ENCODE results near the gene NSMCE4A. TPM values are rescaled to one million over a fixed set of nuclear protein-coding genes. Genes with fewer than 3 reads are reported as not detected.
"Not testable (repeated sequence)": the region's sequence is repeated elsewhere in the genome, so short reads cannot be mapped to it uniquely, and the experiment has no call there.

Gene NSMCE4A
- polyA plus RNA-seq, 4 donors: 55.8 to 79.2 (median 63.8) TPM

DNA sequence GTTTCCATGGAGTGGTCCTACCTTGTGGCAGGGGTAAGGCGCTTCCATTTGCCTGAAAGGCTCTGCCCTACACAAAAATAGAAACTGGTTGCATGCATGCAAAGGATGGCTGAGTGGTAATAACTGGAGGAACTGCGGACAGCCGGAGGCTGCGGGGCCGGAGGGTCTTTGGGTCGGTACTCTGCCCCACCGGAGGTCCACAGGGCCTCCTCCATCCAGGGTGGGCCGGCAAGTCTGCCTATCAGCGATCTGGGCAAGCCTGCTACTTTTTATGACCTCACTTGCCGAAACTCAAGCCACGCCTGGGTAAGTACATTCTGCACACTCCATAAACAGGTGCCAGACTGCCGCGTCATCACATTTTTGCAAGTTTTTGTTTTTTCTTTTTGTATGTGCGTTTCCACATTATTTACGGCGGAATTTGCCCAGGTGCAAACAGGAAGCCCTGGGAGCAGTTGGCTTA, 44.0 kb upstream of the NSMCE4A start:
- H3K4me1 ChIP-seq (ENCODE audit: control insufficient read depth in 3 of 3, insufficient read depth in 2 of 3, low read depth in 1 of 3, low read length in 2 of 3): peaks cover 0 to 27% (median 4%) of the 10 kb centered on the region in 3 donors
- 15 to 60% (median 31%) methylated on average over 15 to 16 of the region's 16 CpGs for WGBS, 3 donors
- DNase-seq: peak; percentile 86 to 89
- peaks cover 0 to 8% (median 0%) of the 10 kb centered on the region in 3 donors for H3K36me3 ChIP-seq (ENCODE audit: control insufficient read depth in 3 of 3, insufficient read depth in 2 of 3, low read depth in 1 of 3, low read length in 3 of 3)
- no peaks in the 10 kb centered on the region for H3K27me3 ChIP-seq (ENCODE audit: control insufficient read depth in 3 of 3, insufficient read depth in 3 of 3, low read length in 3 of 3)
- H3K27ac ChIP-seq (ENCODE audit: low read depth in 1 of 3, low read length in 2 of 3): peak overlapping the region; percentile 69 to 94 (median 93)
- H3K9me3 ChIP-seq (ENCODE audit: control insufficient read depth in 2 of 2, insufficient read depth in 1 of 2, low read depth in 1 of 2, low read length in 1 of 2): no peaks in the 10 kb centered on the region
- H3K4me3 ChIP-seq (ENCODE audit: low read depth in 1 of 3, low read length in 3 of 3): peak overlapping the region in 2 of 3 donors; percentile 27 to 46
- no peak for FAIRE-seq

DNA sequence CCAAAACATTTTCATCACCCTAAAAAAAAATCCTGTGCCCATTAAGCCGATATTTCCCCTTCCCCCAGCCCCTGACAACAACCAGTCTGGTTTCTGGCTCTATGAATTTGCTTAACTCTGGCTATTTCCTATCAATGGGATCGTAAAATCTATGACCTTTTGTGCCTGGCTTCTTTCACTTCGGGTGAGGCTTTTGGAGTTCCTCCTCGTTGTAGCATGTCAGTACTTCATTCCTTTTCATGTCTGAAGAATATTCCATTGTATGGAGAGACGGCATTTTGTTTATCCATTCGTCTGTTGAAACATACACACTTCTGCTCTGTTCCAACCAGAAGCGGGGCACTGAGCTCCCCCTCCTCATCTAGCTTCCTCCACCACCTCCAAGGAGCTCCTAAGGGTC, 43.5 kb upstream of the NSMCE4A start:
- peaks cover 0 to 30% (median 4%) of the 10 kb centered on the region in 3 donors for H3K4me1 ChIP-seq (ENCODE audit: control insufficient read depth in 3 of 3, insufficient read depth in 2 of 3, low read depth in 1 of 3, low read length in 2 of 3)
- no peaks in the 10 kb centered on the region for H3K9me3 ChIP-seq (ENCODE audit: control insufficient read depth in 2 of 2, insufficient read depth in 1 of 2, low read depth in 1 of 2, low read length in 1 of 2)
- no peaks in the 10 kb centered on the region for H3K27me3 ChIP-seq (ENCODE audit: control insufficient read depth in 3 of 3, insufficient read depth in 3 of 3, low read length in 3 of 3)
- WGBS, 3 donors: 7 to 35% (median 25%) methylated on average over 7 of the region's 7 CpGs
- peak overlapping the region in 2 of 3 donors; percentile 27 to 46 for H3K4me3 ChIP-seq (ENCODE audit: low read depth in 1 of 3, low read length in 3 of 3)
- H3K27ac ChIP-seq (ENCODE audit: low read depth in 1 of 3, low read length in 2 of 3): peak overlapping the region; percentile 69 to 94 (median 93)
- peak; percentile 67 to 68 for DNase-seq
- H3K36me3 ChIP-seq (ENCODE audit: control insufficient read depth in 3 of 3, insufficient read depth in 2 of 3, low read depth in 1 of 3, low read length in 3 of 3): peaks cover 0 to 8% (median 0%) of the 10 kb centered on the region in 3 donors
- FAIRE-seq: no peak

DNA sequence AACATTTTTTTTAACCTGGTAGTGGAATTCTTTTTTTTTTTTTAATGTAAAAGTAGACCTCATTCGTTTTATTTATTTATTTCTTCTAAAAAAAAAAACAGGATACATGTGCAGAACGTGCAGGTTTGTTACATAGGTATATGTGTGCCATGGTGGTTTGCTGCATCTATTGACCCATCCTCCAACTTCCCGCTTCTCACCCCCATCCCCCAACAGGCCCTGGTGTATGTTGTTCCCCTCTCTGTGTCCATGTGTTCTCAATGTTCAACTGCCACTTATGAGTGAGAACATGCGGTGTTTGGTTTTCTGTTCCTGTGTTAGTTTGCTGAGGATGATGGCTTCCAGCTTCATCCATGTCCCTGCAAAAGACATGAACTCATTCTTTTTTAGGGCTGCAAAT, 42.9 kb upstream of the NSMCE4A start:
- H3K27ac ChIP-seq (ENCODE audit: low read depth in 1 of 3, low read length in 2 of 3): peak overlapping the region in 1 of 3 donors; percentile 94
- DNase-seq; H3K36me3 ChIP-seq (ENCODE audit: control insufficient read depth in 3 of 3, insufficient read depth in 2 of 3, low read depth in 1 of 3, low read length in 3 of 3); H3K27me3 ChIP-seq (ENCODE audit: control insufficient read depth in 3 of 3, insufficient read depth in 3 of 3, low read length in 3 of 3); H3K9me3 ChIP-seq (ENCODE audit: control insufficient read depth in 2 of 2, insufficient read depth in 1 of 2, low read depth in 1 of 2, low read length in 1 of 2); FAIRE-seq; H3K4me3 ChIP-seq (ENCODE audit: low read depth in 1 of 3, low read length in 3 of 3): not testable (repeated sequence)
- 49 to 67% (median 57%) methylated on average over 4 of the region's 4 CpGs for WGBS, 3 donors
- peaks cover 0 to 36% (median 4%) of the 10 kb centered on the region in 3 donors for H3K4me1 ChIP-seq (ENCODE audit: control insufficient read depth in 3 of 3, insufficient read depth in 2 of 3, low read depth in 1 of 3, low read length in 2 of 3)

DNA sequence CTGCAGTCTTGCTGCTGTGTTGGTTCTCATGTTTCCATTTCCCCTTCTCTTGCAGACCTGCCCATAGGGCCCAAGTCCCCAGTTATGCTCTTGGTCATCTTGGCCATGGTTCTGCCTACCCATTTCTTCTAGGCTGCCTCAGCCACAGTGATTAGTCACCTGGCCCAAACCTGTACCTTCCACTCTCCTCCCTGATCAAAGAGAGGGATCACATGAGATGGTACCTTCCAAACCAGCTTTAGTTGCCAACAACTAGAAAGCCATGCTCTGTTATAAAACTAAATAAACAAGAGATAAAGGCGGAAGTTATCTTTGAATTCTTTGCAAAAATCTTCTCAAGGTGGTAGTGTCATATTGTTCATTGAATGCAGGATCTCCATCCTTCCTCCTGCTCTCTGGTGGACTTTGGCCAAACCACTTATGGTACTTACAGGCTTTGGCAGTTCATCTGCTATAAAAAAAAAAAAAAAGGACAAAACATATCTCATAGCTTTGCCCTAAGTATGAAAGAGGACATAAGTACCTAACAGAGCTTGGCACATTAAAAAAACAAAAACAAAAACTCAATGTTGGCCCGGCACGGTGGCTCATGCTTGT, 39.7 kb upstream of the NSMCE4A start:
- peak; percentile 57 for FAIRE-seq
- Histone ChIP-seq H3K27me3 (ENCODE audit: control insufficient read depth in 3 of 3, insufficient read depth in 3 of 3, low read length in 3 of 3) (peaks cover 0 to 2% (median 0%) of the 10 kb centered on the region in 3 donors), H3K4me1 (ENCODE audit: control insufficient read depth in 3 of 3, insufficient read depth in 2 of 3, low read depth in 1 of 3, low read length in 2 of 3) (peaks cover 0 to 33% (median 4%) of the 10 kb centered on the region in 3 donors), H3K27ac (ENCODE audit: low read depth in 1 of 3, low read length in 2 of 3) (peak overlapping the region in 2 of 3 donors; percentile 34 to 60), H3K9me3 (ENCODE audit: control insufficient read depth in 2 of 2, insufficient read depth in 1 of 2, low read depth in 1 of 2, low read length in 1 of 2) (peaks cover 0 to 4% of the 10 kb centered on the region in 2 donors), H3K4me3 (ENCODE audit: low read depth in 1 of 3, low read length in 3 of 3) (no peak overlapping the region), H3K36me3 (ENCODE audit: control insufficient read depth in 3 of 3, insufficient read depth in 2 of 3, low read depth in 1 of 3, low read length in 3 of 3) (peaks cover 0 to 2% (median 0%) of the 10 kb centered on the region in 3 donors)
- 8 to 50% (median 40%) methylated on average over 3 of the region's 3 CpGs for whole genome bisulfite sequencing, 3 donors
- peak; percentile 80 to 85 for DNase-seq

DNA sequence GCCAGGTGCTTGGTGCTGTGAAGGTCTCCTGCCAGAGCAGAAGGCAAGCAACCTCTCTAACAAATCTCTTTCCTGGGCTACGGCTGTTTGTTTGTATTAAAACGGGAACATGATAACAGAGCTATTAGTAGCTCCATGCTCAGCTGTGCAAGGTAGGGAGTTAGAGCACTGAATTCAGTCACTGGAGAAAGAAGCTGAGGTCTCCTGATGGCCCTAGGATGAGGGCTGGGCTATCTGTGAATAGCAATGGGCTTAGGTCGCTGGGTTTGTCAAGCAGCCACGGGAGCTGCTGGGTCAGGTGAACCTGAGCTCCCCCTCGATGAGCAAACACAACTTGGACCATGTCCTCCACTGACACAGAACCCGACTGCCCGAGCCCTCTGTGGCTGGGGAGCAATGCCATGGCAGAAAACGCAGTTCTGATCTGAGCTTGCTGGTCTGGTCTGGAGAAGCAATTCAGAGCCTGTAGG, 38.3 kb upstream of the NSMCE4A start:
- Histone ChIP-seq H3K27me3 (ENCODE audit: control insufficient read depth in 3 of 3, insufficient read depth in 3 of 3, low read length in 3 of 3) (peaks cover 0 to 2% (median 0%) of the 10 kb centered on the region in 3 donors), H3K4me3 (ENCODE audit: low read depth in 1 of 3, low read length in 3 of 3) (no peak overlapping the region), H3K4me1 (ENCODE audit: control insufficient read depth in 3 of 3, insufficient read depth in 2 of 3, low read depth in 1 of 3, low read length in 2 of 3) (peaks cover 0 to 28% (median 4%) of the 10 kb centered on the region in 3 donors), H3K9me3 (ENCODE audit: control insufficient read depth in 2 of 2, insufficient read depth in 1 of 2, low read depth in 1 of 2, low read length in 1 of 2) (peaks cover 0 to 4% of the 10 kb centered on the region in 2 donors), H3K36me3 (ENCODE audit: control insufficient read depth in 3 of 3, insufficient read depth in 2 of 3, low read depth in 1 of 3, low read length in 3 of 3) (peaks cover 0 to 2% (median 0%) of the 10 kb centered on the region in 3 donors), H3K27ac (ENCODE audit: low read depth in 1 of 3, low read length in 2 of 3) (peak overlapping the region in 1 of 3 donors; percentile 60)
- peak; percentile 54 to 74 for DNase-seq
- WGBS, 3 donors: 11 to 46% (median 32%) methylated on average over 8 of the region's 8 CpGs
- no peak for FAIRE-seq

DNA sequence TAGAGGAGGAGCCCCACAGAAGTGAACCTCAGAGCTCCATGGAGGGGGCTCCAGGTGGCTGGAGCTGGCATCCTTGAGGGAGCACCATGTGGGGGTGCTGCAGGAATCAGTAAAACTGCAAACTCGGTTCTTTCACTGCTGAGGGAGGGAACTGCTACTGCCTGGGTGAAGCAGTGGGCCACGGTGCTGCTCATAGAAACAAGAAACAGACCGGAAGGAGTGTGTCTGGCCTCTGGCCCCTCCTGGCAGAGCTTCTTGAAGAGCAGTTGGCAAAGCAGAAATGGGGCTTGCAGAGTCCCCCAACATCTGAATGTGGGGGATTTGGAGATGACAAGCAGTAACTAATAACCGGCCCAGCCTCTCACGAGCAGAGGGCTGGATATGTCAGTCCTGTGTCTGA, 37.7 kb upstream of the NSMCE4A start:
- Histone ChIP-seq H3K4me1 (ENCODE audit: control insufficient read depth in 3 of 3, insufficient read depth in 2 of 3, low read depth in 1 of 3, low read length in 2 of 3) (peaks cover 0 to 26% (median 4%) of the 10 kb centered on the region in 3 donors), H3K9me3 (ENCODE audit: control insufficient read depth in 2 of 2, insufficient read depth in 1 of 2, low read depth in 1 of 2, low read length in 1 of 2) (peaks cover 0 to 4% of the 10 kb centered on the region in 2 donors), H3K4me3 (ENCODE audit: low read depth in 1 of 3, low read length in 3 of 3) (no peak overlapping the region), H3K36me3 (ENCODE audit: control insufficient read depth in 3 of 3, insufficient read depth in 2 of 3, low read depth in 1 of 3, low read length in 3 of 3) (peaks cover 0 to 2% (median 0%) of the 10 kb centered on the region in 3 donors), H3K27ac (ENCODE audit: low read depth in 1 of 3, low read length in 2 of 3) (peak overlapping the region in 1 of 3 donors; percentile 60), H3K27me3 (ENCODE audit: control insufficient read depth in 3 of 3, insufficient read depth in 3 of 3, low read length in 3 of 3) (peaks cover 0 to 2% (median 0%) of the 10 kb centered on the region in 3 donors)
- FAIRE-seq (no peak), DNase-seq (no peak)
- WGBS, 3 donors: 75 to 79% (median 75%) methylated on average over 5 of the region's 5 CpGs

DNA sequence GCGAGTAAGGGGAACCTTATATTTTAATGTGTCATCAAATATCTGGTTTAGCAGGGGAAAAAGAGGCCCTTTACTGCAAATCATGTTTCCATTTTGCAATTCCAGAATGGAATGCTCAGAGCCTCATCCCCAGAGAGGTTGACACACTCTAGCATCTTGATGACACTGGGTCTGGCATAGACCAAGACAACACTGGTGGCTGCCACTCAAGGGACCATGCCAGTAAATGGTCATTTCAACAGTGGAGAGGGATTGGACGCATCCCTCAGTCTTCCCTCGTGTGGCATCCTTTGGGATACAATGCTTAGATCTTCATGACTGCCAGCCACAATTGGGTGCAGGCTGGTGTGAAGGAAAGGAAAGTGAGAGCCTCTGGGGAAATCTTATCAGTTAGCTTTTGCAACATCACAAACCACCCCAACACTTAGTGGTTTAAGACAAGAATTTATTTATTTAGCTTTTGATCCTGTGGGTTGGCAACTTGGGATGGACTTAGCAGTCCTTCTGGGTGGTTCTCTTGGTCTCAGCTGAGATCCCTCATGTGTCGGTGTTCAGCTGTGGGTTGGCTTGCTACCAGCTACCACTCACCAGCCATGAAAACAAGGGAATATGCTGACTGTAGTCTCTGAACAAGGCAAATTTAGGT, 35.5 kb upstream of the NSMCE4A start:
- DNase-seq: no peak
- H3K4me1 ChIP-seq (ENCODE audit: control insufficient read depth in 3 of 3, insufficient read depth in 2 of 3, low read depth in 1 of 3, low read length in 2 of 3): peaks cover 0 to 21% (median 4%) of the 10 kb centered on the region in 3 donors
- FAIRE-seq: no peak
- 81 to 97% (median 94%) methylated on average over 4 of the region's 4 CpGs for WGBS, 3 donors
- H3K36me3 ChIP-seq (ENCODE audit: control insufficient read depth in 3 of 3, insufficient read depth in 2 of 3, low read depth in 1 of 3, low read length in 3 of 3): no peaks in the 10 kb centered on the region
- H3K9me3 ChIP-seq (ENCODE audit: control insufficient read depth in 2 of 2, insufficient read depth in 1 of 2, low read depth in 1 of 2, low read length in 1 of 2): peaks cover 0 to 4% of the 10 kb centered on the region in 2 donors
- peaks cover 0 to 2% (median 0%) of the 10 kb centered on the region in 3 donors for H3K27me3 ChIP-seq (ENCODE audit: control insufficient read depth in 3 of 3, insufficient read depth in 3 of 3, low read length in 3 of 3)
- no peak overlapping the region for H3K27ac ChIP-seq (ENCODE audit: low read depth in 1 of 3, low read length in 2 of 3)
- no peak overlapping the region for H3K4me3 ChIP-seq (ENCODE audit: low read depth in 1 of 3, low read length in 3 of 3)

DNA sequence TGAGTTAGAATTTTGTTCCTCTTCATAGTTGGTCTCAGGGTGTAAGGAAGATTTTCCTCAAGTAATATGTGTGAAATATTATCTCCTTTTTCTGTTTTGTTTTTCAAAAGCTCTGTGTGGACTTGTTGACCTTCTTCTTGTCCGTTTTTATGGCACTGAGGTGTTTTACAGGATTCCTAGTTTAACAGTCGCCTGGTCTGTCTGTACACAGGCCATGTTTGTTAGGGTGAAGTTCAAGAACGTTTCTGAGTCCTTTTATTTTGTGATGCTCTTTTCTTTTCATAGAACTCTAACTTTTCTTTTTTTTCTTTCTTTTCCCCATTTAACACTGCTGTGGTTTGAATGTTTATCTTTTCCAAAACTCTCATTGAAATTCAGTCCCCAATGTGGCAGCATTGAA, 32.4 kb upstream of the NSMCE4A start:
- WGBS, 3 donors: 16 to 45% (median 23%) methylated on average over 3 of the region's 3 CpGs
- Histone ChIP-seq H3K4me1 (ENCODE audit: control insufficient read depth in 3 of 3, insufficient read depth in 2 of 3, low read depth in 1 of 3, low read length in 2 of 3) (no peaks in the 10 kb centered on the region), H3K27me3 (ENCODE audit: control insufficient read depth in 3 of 3, insufficient read depth in 3 of 3, low read length in 3 of 3) (no peaks in the 10 kb centered on the region), H3K27ac (ENCODE audit: low read depth in 1 of 3, low read length in 2 of 3) (no peak overlapping the region), H3K9me3 (ENCODE audit: control insufficient read depth in 2 of 2, insufficient read depth in 1 of 2, low read depth in 1 of 2, low read length in 1 of 2) (peaks cover 0 to 2% of the 10 kb centered on the region in 2 donors), H3K36me3 (ENCODE audit: control insufficient read depth in 3 of 3, insufficient read depth in 2 of 3, low read depth in 1 of 3, low read length in 3 of 3) (no peaks in the 10 kb centered on the region), H3K4me3 (ENCODE audit: low read depth in 1 of 3, low read length in 3 of 3) (no peak overlapping the region)
- DNase-seq (peak in 1 of 2 donors; percentile 48), FAIRE-seq (no peak)
